Body of pancreas (tissue), 4 donors: Measurements from ENCODE around the gene POMC. TPM values are rescaled to one million over a fixed set of nuclear protein-coding genes. Genes with fewer than 3 reads are reported as not detected.
"Not testable (repeated sequence)": the region's sequence is repeated elsewhere in the genome, so short reads cannot be mapped to it uniquely, and the experiment has no call there.

ENCODE experiments used
- ATAC-seq: fragments of 150-250 bp; one replicate; pipeline ENCODE4 v1.9.1; 2016
- DNase-seq, 4 donors: peaks; one replicate each; pipeline ENCODE4 v3.0.0-alpha.2; 2019
- H3K27ac ChIP-seq, 4 donors: fragments of 200-600 bp; sonication (generic); 1 replicate in 3 of 4; 2 replicates in 1 of 4; pipeline versions ENCODE4 v1.5.1 to v1.6.1; 2016 to 2019; ENCODE audit warnings: mild to moderate bottlenecking in 1 of 4, mixed read lengths in 1 of 4, moderate library complexity in 1 of 4
- H3K27me3 ChIP-seq, 2 donors: fragments of 200-600 bp; sonication (generic); one replicate each; pipeline ENCODE4 v1.6.0; 2016; ENCODE audit warnings: mild to moderate bottlenecking in 1 of 2
- H3K36me3 ChIP-seq, 2 donors: fragments of 200-600 bp; sonication (generic); replicated peaks in 1 of 2; 2 replicates each; pipeline ENCODE4 v1.5.1; 2016; ENCODE audit warnings: low read depth in 2 of 2; ENCODE audit not compliant: insufficient read depth in 1 of 2
- H3K4me1 ChIP-seq: fragments of 200-600 bp; sonication (generic); one replicate; pipeline ENCODE4 v1.6.0; 2016
- H3K4me3 ChIP-seq, 2 donors: fragments of 200-600 bp; sonication (generic); 1 replicate in 1 of 2; 2 replicates in 1 of 2; pipeline ENCODE4 v1.5.1; 2016 to 2019
- H3K9me3 ChIP-seq, 3 donors: fragments of 200-600 bp; sonication (generic); 1 replicate in 2 of 3; 2 replicates in 1 of 3; pipeline ENCODE4 v1.5.1; 2016
- POLR2A ChIP-seq, 3 donors: fragments of 450-650 bp; IDR thresholded peaks; one replicate each; pipeline ENCODE4 v1.6.1; 2016; ENCODE audit warnings: antibody characterized with exemption in 3 of 3, mild to moderate bottlenecking in 2 of 3
- WGBS, 2 donors: methylation state at CpG; one replicate each; pipeline ENCODE4 v1.1.5; 2017; 5-methylcytosine and 5-hydroxymethylcytosine counted together
- intact Hi-C: fragments of 100-400 bp; cut with DNase I; formaldehyde crosslinking; loops from one replicate; pipeline ENCODE4 v1.15.1; 2023
- total RNA-seq, 2 donors: library from RNA; depleted of rRNA; stranded (reverse); fragments of >200 nt; gene quantifications; one replicate each; pipeline ENCODE4 v1.1.0, GENCODE V29; 2016
- TF ChIP-seq, protein P1 (sequence below), 7 experiments: fragments of 450-650 bp in 4 of 7; fragments of 200-600 bp in 3 of 7; sonication (generic) in 3 of 7; IDR thresholded peaks; one replicate each; pipeline ENCODE4 v1.5.1; 2016 to 2019; ENCODE audit warnings: antibody characterized with exemption in 7 of 7

The POMC gene
- total RNA-seq, 2 donors from 2014 or later = 2.9 to 92.0 TPM

DNA sequence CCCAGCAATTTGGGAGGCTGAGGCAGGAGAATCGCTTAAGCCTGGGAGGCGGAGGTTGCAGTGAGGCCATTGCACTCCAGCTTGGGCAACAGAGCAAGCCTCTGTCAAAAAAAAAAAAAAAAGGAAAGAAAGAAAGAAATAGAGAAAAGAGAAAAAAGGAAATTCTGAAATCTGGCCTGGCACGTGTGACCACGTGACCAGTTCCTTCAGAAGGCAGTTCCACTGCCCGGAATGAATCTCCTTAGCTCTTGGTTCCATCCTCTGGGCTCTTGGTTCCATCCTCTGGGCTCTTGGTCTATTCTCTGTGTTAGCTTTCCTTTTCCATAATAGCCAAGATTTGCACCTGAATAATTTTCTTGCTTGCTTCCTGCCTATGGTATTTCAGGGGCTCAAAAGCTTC lies 5.3 kb upstream of the POMC start:
- H3K27me3 ChIP-seq = no peaks in the 10 kb centered on the region
- intact Hi-C loops = no loop called here
- ATAC-seq (no peak), DNase-seq (no peak)
- H3K9me3 ChIP-seq = no peaks in the 10 kb centered on the region
- H3K4me3 ChIP-seq = no peak overlapping the region
- WGBS, 2 donors = 85 to 92% methylated on average over 5 of the region's 5 CpGs
- TF ChIP-seq, protein P1, sequence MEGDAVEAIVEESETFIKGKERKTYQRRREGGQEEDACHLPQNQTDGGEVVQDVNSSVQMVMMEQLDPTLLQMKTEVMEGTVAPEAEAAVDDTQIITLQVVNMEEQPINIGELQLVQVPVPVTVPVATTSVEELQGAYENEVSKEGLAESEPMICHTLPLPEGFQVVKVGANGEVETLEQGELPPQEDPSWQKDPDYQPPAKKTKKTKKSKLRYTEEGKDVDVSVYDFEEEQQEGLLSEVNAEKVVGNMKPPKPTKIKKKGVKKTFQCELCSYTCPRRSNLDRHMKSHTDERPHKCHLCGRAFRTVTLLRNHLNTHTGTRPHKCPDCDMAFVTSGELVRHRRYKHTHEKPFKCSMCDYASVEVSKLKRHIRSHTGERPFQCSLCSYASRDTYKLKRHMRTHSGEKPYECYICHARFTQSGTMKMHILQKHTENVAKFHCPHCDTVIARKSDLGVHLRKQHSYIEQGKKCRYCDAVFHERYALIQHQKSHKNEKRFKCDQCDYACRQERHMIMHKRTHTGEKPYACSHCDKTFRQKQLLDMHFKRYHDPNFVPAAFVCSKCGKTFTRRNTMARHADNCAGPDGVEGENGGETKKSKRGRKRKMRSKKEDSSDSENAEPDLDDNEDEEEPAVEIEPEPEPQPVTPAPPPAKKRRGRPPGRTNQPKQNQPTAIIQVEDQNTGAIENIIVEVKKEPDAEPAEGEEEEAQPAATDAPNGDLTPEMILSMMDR (IDR thresholded peaks at IDR 0.05) = no peak
- TF ChIP-seq POLR2A (IDR thresholded peaks at IDR 0.05) = no peak
- no peaks in the 10 kb centered on the region for H3K4me1 ChIP-seq
- H3K36me3 ChIP-seq = no peaks in the 10 kb centered on the region
- H3K27ac ChIP-seq = no peak overlapping the region

DNA sequence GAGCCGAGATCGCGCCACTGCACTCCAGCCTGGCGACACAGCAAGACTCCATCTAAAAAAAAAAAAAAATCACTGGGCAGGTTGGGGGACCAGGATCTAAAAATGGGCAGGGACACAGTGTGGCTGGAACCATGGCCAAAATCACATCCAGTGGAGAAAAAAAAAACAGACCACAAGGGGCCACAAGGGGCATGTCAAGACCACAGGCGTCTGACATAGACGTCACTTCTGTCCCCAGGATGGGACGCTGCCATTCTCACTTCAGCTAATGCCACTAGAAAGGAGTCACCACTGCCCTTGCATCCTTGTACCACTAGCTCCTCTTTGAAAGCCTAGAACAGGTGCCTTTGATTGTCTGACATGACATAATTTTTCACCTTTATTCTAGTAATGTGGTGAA lies 2.5 kb upstream of the POMC start:
- no peaks in the 10 kb centered on the region for H3K27me3 ChIP-seq
- 86 to 97% methylated on average over 7 of the region's 7 CpGs for WGBS, 2 donors
- DNase-seq (no peak), ATAC-seq (no peak)
- no peaks in the 10 kb centered on the region for H3K36me3 ChIP-seq
- H3K9me3 ChIP-seq = no peaks in the 10 kb centered on the region
- H3K27ac ChIP-seq = no peak overlapping the region
- peaks cover 9% of the 10 kb centered on the region for H3K4me1 ChIP-seq
- no peak overlapping the region for H3K4me3 ChIP-seq
- TF ChIP-seq, protein P1 (IDR thresholded peaks at IDR 0.05) = no peak
- TF ChIP-seq POLR2A (IDR thresholded peaks at IDR 0.05) = no peak
- intact Hi-C loops = no loop called here

DNA sequence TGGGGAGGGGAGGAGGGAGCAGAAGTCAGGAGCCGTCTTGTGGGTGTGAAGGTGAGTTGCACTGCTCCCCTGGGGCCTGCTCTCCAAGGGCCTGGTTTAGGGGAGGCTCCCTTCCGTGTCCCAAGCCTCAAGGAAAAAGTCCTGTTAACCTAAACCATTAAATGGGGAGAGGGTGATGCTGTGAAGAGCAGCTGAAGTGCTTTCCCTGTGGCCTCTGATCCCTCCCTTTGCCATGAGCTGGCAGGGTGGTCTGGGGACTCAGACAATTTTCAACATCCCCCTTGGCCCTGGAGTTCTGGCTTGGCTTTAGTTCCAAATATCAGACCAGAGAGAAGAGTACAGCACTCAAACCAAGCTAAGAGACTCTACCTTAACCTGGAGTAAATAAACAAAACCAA lies 692 bp upstream of the POMC start:
- WGBS, 2 donors = 80 to 85% methylated on average over 2 of the region's 2 CpGs
- DNase-seq (no peak), ATAC-seq (no peak)
- Histone ChIP-seq H3K27me3 (no peaks in the 10 kb centered on the region), H3K4me1 (peaks cover 9% of the 10 kb centered on the region), H3K4me3 (no peak overlapping the region), H3K9me3 (no peaks in the 10 kb centered on the region), H3K36me3 (no peaks in the 10 kb centered on the region), H3K27ac (no peak overlapping the region)
- intact Hi-C loops = no loop called here
- TF ChIP-seq, protein P1 (IDR thresholded peaks at IDR 0.05) = no peak
- no peak for TF ChIP-seq POLR2A (IDR thresholded peaks at IDR 0.05)

DNA sequence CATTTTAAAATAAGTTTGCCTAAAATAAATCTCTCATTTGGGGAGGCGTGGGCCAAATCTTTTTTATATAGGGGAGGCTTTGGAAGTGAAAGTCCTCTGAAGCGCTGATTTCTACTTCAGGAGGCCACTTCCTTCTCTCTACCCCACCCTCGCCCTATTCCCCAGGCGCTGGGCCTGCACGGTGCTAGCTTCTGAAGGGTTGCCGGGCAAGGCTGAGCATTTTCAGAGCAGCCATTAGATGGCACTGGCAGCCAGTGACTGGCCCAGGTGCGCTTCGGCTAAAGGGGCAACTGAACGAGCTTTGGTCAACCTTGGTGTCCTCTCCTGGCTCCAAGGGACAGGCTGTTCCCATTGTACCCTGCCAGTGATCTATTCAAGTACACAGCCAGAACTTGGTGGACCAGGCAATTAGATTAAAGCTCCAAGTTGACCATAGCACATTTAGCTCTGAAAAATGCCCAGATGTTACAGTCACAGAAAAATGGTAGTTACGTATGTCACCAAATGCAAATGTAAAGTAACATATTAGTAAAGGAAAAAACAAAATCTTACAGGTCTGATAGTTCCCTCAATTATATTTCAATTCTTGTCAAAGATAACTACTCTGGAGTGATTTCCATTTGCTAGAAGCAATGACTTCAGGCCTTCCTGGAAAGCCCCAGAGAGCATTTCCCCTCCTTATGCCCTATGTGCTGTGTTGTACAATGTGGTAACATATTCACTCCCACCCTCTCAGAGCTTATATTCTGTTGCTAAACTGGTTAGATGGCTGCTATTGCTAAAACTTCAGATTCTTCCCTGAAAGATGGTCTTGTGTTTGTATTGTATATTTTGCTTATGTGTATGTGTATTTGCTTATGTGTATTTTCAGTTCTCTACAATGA lies 2.1 kb downstream of the POMC start:
- no peaks in the 10 kb centered on the region for H3K27me3 ChIP-seq
- H3K4me1 ChIP-seq = peaks cover 15% of the 10 kb centered on the region
- WGBS, 2 donors = 39 to 50% methylated on average over 6 to 10 of the region's 10 CpGs
- H3K4me3 ChIP-seq = no peak overlapping the region
- intact Hi-C loops = no loop called here
- no peaks in the 10 kb centered on the region for H3K36me3 ChIP-seq
- DNase-seq (peak; percentile 70 to 82 (median 74)), ATAC-seq (peak; percentile 79)
- TF ChIP-seq, protein P1 (IDR thresholded peaks at IDR 0.05) = peak; percentile 21 to 82 (median 52)
- TF ChIP-seq POLR2A (IDR thresholded peaks at IDR 0.05) = no peak
- H3K9me3 ChIP-seq = no peaks in the 10 kb centered on the region
- H3K27ac ChIP-seq = no peak overlapping the region

DNA sequence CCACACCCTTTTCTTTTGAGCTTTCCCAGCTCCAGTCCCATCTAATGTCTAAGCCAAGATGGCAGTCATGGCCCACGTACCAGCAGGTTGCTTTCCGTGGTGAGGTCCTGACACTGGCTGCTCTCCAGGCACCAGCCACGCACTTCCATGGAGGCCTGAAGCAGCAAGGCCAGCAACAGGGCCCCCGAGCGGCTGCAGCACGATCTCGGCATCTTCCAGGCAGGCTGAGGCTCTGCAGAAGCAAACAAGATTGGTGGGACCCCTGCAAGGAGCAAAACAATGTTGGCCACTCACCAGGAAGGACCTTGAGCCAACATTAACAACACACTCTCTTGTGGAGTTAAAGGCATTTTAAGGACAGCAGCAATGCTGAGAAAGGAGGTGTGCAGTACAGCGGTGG lies 3.8 kb downstream of the POMC start:
- H3K4me1 ChIP-seq = peaks cover 25% of the 10 kb centered on the region
- ATAC-seq (no peak), DNase-seq (no peak)
- H3K27me3 ChIP-seq = no peaks in the 10 kb centered on the region
- WGBS, 2 donors = 65 to 76% methylated on average over 5 to 8 of the region's 8 CpGs
- no peak overlapping the region for H3K4me3 ChIP-seq
- no peaks in the 10 kb centered on the region for H3K36me3 ChIP-seq
- H3K9me3 ChIP-seq = no peaks in the 10 kb centered on the region
- intact Hi-C loops = no loop called here
- H3K27ac ChIP-seq = no peak overlapping the region
- TF ChIP-seq POLR2A (IDR thresholded peaks at IDR 0.05) = no peak
- TF ChIP-seq, protein P1 (IDR thresholded peaks at IDR 0.05) = no peak

DNA sequence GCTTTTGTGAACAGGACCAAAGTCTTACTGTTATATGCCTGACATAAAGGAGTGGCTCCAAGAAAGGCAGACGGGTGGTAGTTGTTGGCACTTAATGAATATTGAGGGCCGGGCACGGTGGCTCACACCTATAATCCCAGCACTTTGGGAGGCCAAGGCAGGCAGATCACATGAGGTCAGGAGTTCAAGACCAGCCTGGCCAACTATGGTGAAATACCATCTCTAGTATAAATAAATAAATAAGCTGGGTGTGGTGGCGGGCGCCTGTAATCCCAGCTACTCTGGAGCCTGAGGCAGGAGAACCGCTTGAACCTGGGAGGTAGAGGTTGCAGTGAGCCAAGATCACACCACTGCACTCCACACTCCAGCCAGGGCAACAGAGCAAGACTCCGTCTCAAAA lies 6.3 kb downstream of the POMC start:
- peaks cover 25% of the 10 kb centered on the region for H3K4me1 ChIP-seq
- ATAC-seq, H3K4me3 ChIP-seq, H3K27me3 ChIP-seq, H3K36me3 ChIP-seq, H3K27ac ChIP-seq, intact Hi-C loops, H3K9me3 ChIP-seq, DNase-seq: not testable (repeated sequence)
- 96 to 97% methylated on average over 7 of the region's 7 CpGs for WGBS, 2 donors
